C4-2B (cell line): ENCODE measurements around the gene BBOX1.

Experiments
- ZFX ChIP-seq: fragments of 450-650 bp; IDR thresholded peaks from 2 replicates; pipeline ENCODE4 v1.6.1; 2017
- TF ChIP-seq, protein P1 (sequence below): fragments of 450-650 bp; conservative IDR thresholded peaks from 2 replicates; pipeline ENCODE4 v1.5.1; 2017; ENCODE audit warnings: mild to moderate bottlenecking

DNA sequence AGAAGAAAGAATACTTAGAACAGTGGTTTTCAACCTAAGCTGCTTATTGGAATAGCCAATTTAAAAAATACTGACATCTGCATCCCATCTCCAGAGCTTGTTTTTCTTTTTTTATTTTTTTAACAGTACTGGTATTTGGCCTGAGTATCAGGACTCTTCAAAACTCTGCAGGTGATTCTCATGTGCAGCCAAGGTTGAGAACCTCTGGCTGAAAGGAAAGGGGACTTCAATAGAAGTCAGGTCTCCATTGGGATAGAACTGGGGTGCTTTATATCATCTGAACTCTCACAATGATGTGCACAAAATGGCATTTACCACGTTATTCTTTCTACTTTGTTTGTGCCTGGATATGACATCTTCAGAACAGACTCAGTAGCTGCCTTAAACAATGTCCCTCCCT is 55.3 kb downstream of the BBOX1 start:
- TF ChIP-seq, protein P1, sequence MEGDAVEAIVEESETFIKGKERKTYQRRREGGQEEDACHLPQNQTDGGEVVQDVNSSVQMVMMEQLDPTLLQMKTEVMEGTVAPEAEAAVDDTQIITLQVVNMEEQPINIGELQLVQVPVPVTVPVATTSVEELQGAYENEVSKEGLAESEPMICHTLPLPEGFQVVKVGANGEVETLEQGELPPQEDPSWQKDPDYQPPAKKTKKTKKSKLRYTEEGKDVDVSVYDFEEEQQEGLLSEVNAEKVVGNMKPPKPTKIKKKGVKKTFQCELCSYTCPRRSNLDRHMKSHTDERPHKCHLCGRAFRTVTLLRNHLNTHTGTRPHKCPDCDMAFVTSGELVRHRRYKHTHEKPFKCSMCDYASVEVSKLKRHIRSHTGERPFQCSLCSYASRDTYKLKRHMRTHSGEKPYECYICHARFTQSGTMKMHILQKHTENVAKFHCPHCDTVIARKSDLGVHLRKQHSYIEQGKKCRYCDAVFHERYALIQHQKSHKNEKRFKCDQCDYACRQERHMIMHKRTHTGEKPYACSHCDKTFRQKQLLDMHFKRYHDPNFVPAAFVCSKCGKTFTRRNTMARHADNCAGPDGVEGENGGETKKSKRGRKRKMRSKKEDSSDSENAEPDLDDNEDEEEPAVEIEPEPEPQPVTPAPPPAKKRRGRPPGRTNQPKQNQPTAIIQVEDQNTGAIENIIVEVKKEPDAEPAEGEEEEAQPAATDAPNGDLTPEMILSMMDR: no peak
- TF ChIP-seq ZFX: no peak
